SJCRH30 (cell line): ENCODE results near the gene MTFMT. TPM values are rescaled to one million over a fixed set of nuclear protein-coding genes. Genes with fewer than 3 reads are reported as not detected.

Source experiments
- DNase-seq, 2 experiments: peaks; one replicate each; pipeline ENCODE4 v3.0.0-alpha.2; 2015 to 2020
- H3K27ac ChIP-seq: fragments of 250-450 bp; sonication (Bioruptor Pico); 2 replicates; pipeline ENCODE4 v1.5.1; 2020; ENCODE audit warnings: mild to moderate bottlenecking, moderate library complexity
- H3K27me3 ChIP-seq: fragments of 250-450 bp; sonication (Bioruptor Pico); 2 replicates; pipeline ENCODE4 v1.5.1; 2020; ENCODE audit warnings: mild to moderate bottlenecking, moderate library complexity
- H3K36me3 ChIP-seq: fragments of 250-450 bp; sonication (Bioruptor Pico); 2 replicates; pipeline ENCODE4 v1.5.1; 2020; ENCODE audit warnings: mild to moderate bottlenecking, moderate library complexity
- H3K4me1 ChIP-seq: fragments of 250-450 bp; sonication (Bioruptor Pico); 2 replicates; pipeline ENCODE4 v1.5.1; 2020; ENCODE audit warnings: mild to moderate bottlenecking, moderate library complexity
- H3K4me3 ChIP-seq: fragments of 250-450 bp; sonication (Bioruptor Pico); 2 replicates; pipeline ENCODE4 v1.5.1; 2020; ENCODE audit warnings: mild to moderate bottlenecking, moderate library complexity
- H3K9me3 ChIP-seq: fragments of 250-450 bp; sonication (Bioruptor Pico); replicated peaks from 2 replicates; pipeline ENCODE4 v1.5.1; 2020; ENCODE audit warnings: mild to moderate bottlenecking, moderate library complexity
- total RNA-seq: library from RNA; depleted of rRNA; stranded (reverse); fragments of >200 nt; shearing (Covaris generic); gene quantifications from 2 replicates; pipeline ENCODE4 v1.2.3, GENCODE V29; 2014

Gene MTFMT
- total RNA-seq, 1 experiment from 2014 or later: 21.9 TPM

GRCh38 chr15:64997745-64998375, 31.6 kb downstream of the MTFMT start:
- DNase-seq: no peak
- H3K4me3 ChIP-seq: no peak overlapping the region
- H3K4me1 ChIP-seq: no peaks in the 10 kb centered on the region
- H3K27ac ChIP-seq: no peak overlapping the region
- no peaks in the 10 kb centered on the region for H3K9me3 ChIP-seq
- peaks cover 4% of the 10 kb centered on the region; the same call in 1 of the 2 replicates for H3K36me3 ChIP-seq
- H3K27me3 ChIP-seq: no peaks in the 10 kb centered on the region

GRCh38 chr15:64997066-64997465, 32.4 kb downstream of the MTFMT start:
- Histone ChIP-seq H3K9me3 (no peaks in the 10 kb centered on the region), H3K4me3 (no peak overlapping the region), H3K4me1 (peaks cover 3% of the 10 kb centered on the region; the same call in 1 of the 2 replicates), H3K36me3 (no peaks in the 10 kb centered on the region), H3K27me3 (no peaks in the 10 kb centered on the region), H3K27ac (no peak overlapping the region)
- DNase-seq: no peak

- no peaks in the 10 kb centered on the region for H3K9me3 ChIP-seq
- no peak for DNase-seq
- no peaks in the 10 kb centered on the region for H3K36me3 ChIP-seq
- H3K4me1 ChIP-seq: peaks cover 23% of the 10 kb centered on the region
- H3K27ac ChIP-seq: no peak overlapping the region
- H3K4me3 ChIP-seq: no peak overlapping the region
- H3K27me3 ChIP-seq: no peaks in the 10 kb centered on the region
Measured at GRCh38 chr15:64993290-64993689, 36.1 kb downstream of the MTFMT start.

GRCh38 chr15:64991536-64992135, 37.8 kb downstream of the MTFMT start:
- peak; percentile 80 to 83 for DNase-seq
- no peaks in the 10 kb centered on the region for H3K36me3 ChIP-seq
- no peak overlapping the region for H3K4me3 ChIP-seq
- H3K4me1 ChIP-seq: peaks cover 38% of the 10 kb centered on the region
- no peaks in the 10 kb centered on the region for H3K27me3 ChIP-seq
- peak overlapping the region; percentile 14; the same call in 1 of the 2 replicates for H3K27ac ChIP-seq
- H3K9me3 ChIP-seq: no peaks in the 10 kb centered on the region

- DNase-seq: no peak
- peaks cover 39% of the 10 kb centered on the region for H3K4me1 ChIP-seq
- no peaks in the 10 kb centered on the region for H3K9me3 ChIP-seq
Measured at GRCh38 chr15:64990168-64990470, 39.3 kb downstream of the MTFMT start.

GRCh38 chr15:64989416-64990167, 39.8 kb downstream of the MTFMT start, which contains the start of gene SPG21:
TSS of gene SPG21 (minus strand) at chr15:64989914. CDS start at chr15:64983569, 6,345 bp downstream.
- Histone ChIP-seq H3K9me3 (no peaks in the 10 kb centered on the region), H3K4me3 (peak within 1 kb of the TSS; percentile 97), H3K4me1 (peaks cover 39% of the 10 kb centered on the region), H3K36me3 (no peaks in the 10 kb centered on the region), H3K27me3 (no peaks in the 10 kb centered on the region), H3K27ac (peak within 1 kb of the TSS; percentile 72)
- peak; percentile 93 to 94 for DNase-seq

More at GRCh38 chr15:64990168-64990470, 39.3 kb downstream of the MTFMT start:
- Histone ChIP-seq H3K4me3 (peak overlapping the region; percentile 97), H3K27ac (peak overlapping the region; percentile 25; the same call in 1 of the 2 replicates), H3K27me3 (no peaks in the 10 kb centered on the region), H3K36me3 (no peaks in the 10 kb centered on the region)

GRCh38 chr15:64987136-64987535, 42.3 kb downstream of the MTFMT start:
- peaks cover 4% of the 10 kb centered on the region for H3K36me3 ChIP-seq
- DNase-seq: peak in 1 of 2 experiments; percentile 70
- H3K9me3 ChIP-seq: no peaks in the 10 kb centered on the region
- H3K27me3 ChIP-seq: no peaks in the 10 kb centered on the region
- peaks cover 37% of the 10 kb centered on the region for H3K4me1 ChIP-seq
- peak overlapping the region; percentile 72 for H3K27ac ChIP-seq
- H3K4me3 ChIP-seq: no peak overlapping the region

- Histone ChIP-seq H3K27ac (no peak overlapping the region), H3K4me1 (peaks cover 24% of the 10 kb centered on the region)
- no peak for DNase-seq
Measured at GRCh38 chr15:64985366-64986033, 43.9 kb downstream of the MTFMT start.

GRCh38 chr15:64982472-64982871, 47.0 kb downstream of the MTFMT start:
- no peaks in the 10 kb centered on the region for H3K27me3 ChIP-seq
- H3K27ac ChIP-seq: no peak overlapping the region
- DNase-seq: no peak
- no peaks in the 10 kb centered on the region for H3K9me3 ChIP-seq
- H3K4me3 ChIP-seq: no peak overlapping the region
- H3K36me3 ChIP-seq: peaks cover 26% of the 10 kb centered on the region
- peaks cover 8% of the 10 kb centered on the region for H3K4me1 ChIP-seq

More at GRCh38 chr15:64985366-64986033, 43.9 kb downstream of the MTFMT start:
- Histone ChIP-seq H3K36me3 (peaks cover 9% of the 10 kb centered on the region), H3K4me3 (no peak overlapping the region), H3K27me3 (no peaks in the 10 kb centered on the region), H3K9me3 (no peaks in the 10 kb centered on the region)

GRCh38 chr15:64981812-64982431, 47.5 kb downstream of the MTFMT start:
- Histone ChIP-seq H3K36me3 (peaks cover 26% of the 10 kb centered on the region), H3K27ac (no peak overlapping the region), H3K9me3 (no peaks in the 10 kb centered on the region), H3K4me1 (peaks cover 4% of the 10 kb centered on the region), H3K4me3 (no peak overlapping the region), H3K27me3 (no peaks in the 10 kb centered on the region)
- no peak for DNase-seq

GRCh38 chr15:64979252-64979710, 50.2 kb downstream of the MTFMT start:
- no peaks in the 10 kb centered on the region for H3K4me1 ChIP-seq
- H3K4me3 ChIP-seq: no peak overlapping the region
- H3K36me3 ChIP-seq: peaks cover 47% of the 10 kb centered on the region
- DNase-seq: no peak
- H3K9me3 ChIP-seq: no peaks in the 10 kb centered on the region
- H3K27ac ChIP-seq: no peak overlapping the region
- H3K27me3 ChIP-seq: no peaks in the 10 kb centered on the region

- no peaks in the 10 kb centered on the region for H3K9me3 ChIP-seq
- no peaks in the 10 kb centered on the region for H3K27me3 ChIP-seq
- peaks cover 60% of the 10 kb centered on the region for H3K36me3 ChIP-seq
- no peak overlapping the region for H3K4me3 ChIP-seq
- H3K4me1 ChIP-seq: no peaks in the 10 kb centered on the region
- no peak overlapping the region for H3K27ac ChIP-seq
- no peak for DNase-seq
Measured at GRCh38 chr15:64975390-64975789, 54.0 kb downstream of the MTFMT start.

GRCh38 chr15:64970698-64971097, 58.7 kb downstream of the MTFMT start:
- no peaks in the 10 kb centered on the region for H3K4me1 ChIP-seq
- no peaks in the 10 kb centered on the region for H3K9me3 ChIP-seq
- no peaks in the 10 kb centered on the region for H3K27me3 ChIP-seq
- H3K27ac ChIP-seq: no peak overlapping the region
- peaks cover 50% of the 10 kb centered on the region for H3K36me3 ChIP-seq
- H3K4me3 ChIP-seq: no peak overlapping the region
- no peak for DNase-seq

GRCh38 chr15:64969401-64969800, 60.0 kb downstream of the MTFMT start:
- Histone ChIP-seq H3K9me3 (no peaks in the 10 kb centered on the region), H3K4me1 (no peaks in the 10 kb centered on the region), H3K27me3 (no peaks in the 10 kb centered on the region), H3K36me3 (peaks cover 52% of the 10 kb centered on the region), H3K4me3 (no peak overlapping the region), H3K27ac (no peak overlapping the region)
- DNase-seq: no peak
